Spleen (tissue), 11 donors: ENCODE results near the gene CFAP44. TPM values are rescaled to one million over a fixed set of nuclear protein-coding genes. Genes with fewer than 3 reads are reported as not detected.
"Not testable (repeated sequence)": the region's sequence is repeated elsewhere in the genome, so short reads cannot be mapped to it uniquely, and the experiment has no call there.

Experiments
- DNase-seq: peaks from one replicate; pipeline ENCODE4 v3.0.0-alpha.2; 2020
- H3K27ac ChIP-seq, 8 donors: fragments of 200-600 bp; sonication (generic) in 7 of 8; 1 replicate in 4 of 8; 2 replicates in 4 of 8; pipeline versions ENCODE4 v1.5.0 to v1.8.0; 2016 to 2021; ENCODE audit warnings: inconsistent platforms in 4 of 8, mild to moderate bottlenecking in 4 of 8, moderate library complexity in 1 of 8
- H3K27me3 ChIP-seq, 7 donors: fragments of 200-600 bp; sonication (generic) in 6 of 7; replicated peaks in 1 of 7; 1 replicate in 4 of 7; 2 replicates in 3 of 7; pipeline versions ENCODE4 v1.5.0 to v1.8.0; 2016 to 2021; ENCODE audit warnings: inconsistent platforms in 3 of 7, mild to moderate bottlenecking in 1 of 7
- H3K36me3 ChIP-seq, 6 donors: fragments of 200-600 bp; sonication (generic) in 5 of 6; 1 replicate in 4 of 6; 2 replicates in 2 of 6; pipeline versions ENCODE4 v1.5.0 to v1.8.0; 2016 to 2021; ENCODE audit warnings: inconsistent platforms in 2 of 6
- H3K4me1 ChIP-seq, 6 donors: fragments of 200-600 bp; sonication (generic) in 5 of 6; 1 replicate in 3 of 6; 2 replicates in 3 of 6; pipeline versions ENCODE4 v1.5.0 to v1.8.0; 2016 to 2021; ENCODE audit warnings: inconsistent platforms in 3 of 6
- H3K4me3 ChIP-seq, 8 donors: fragments of 200-600 bp; sonication (generic) in 7 of 8; 1 replicate in 4 of 8; 2 replicates in 4 of 8; pipeline versions ENCODE4 v1.5.0 to v1.8.0; 2016 to 2021; ENCODE audit warnings: inconsistent platforms in 4 of 8, mild to moderate bottlenecking in 4 of 8, moderate library complexity in 2 of 8
- H3K9me3 ChIP-seq, 8 donors: fragments of 200-600 bp; sonication (generic) in 7 of 8; 1 replicate in 4 of 8; 2 replicates in 4 of 8; pipeline versions ENCODE4 v1.5.0 to v1.8.0; 2016 to 2021; ENCODE audit warnings: inconsistent platforms in 4 of 8
- CTCF ChIP-seq, 11 experiments: fragments of 200-600 bp in 7 of 11; fragments of 450-650 bp in 4 of 11; sonication (generic) in 4 of 11; IDR thresholded peaks in 8 of 11; conservative IDR thresholded peaks in 3 of 11; 1 replicate in 7 of 11; 2 replicates in 4 of 11; pipeline versions ENCODE4 v1.4.0 to v1.8.0; 2016 to 2021; ENCODE audit warnings: antibody characterized with exemption in 11 of 11, inconsistent platforms in 4 of 11, mild to moderate bottlenecking in 1 of 11
- POLR2A ChIP-seq, 3 donors: fragments of 450-650 bp; IDR thresholded peaks; one replicate each; pipeline ENCODE4 v1.5.1; 2017; ENCODE audit warnings: antibody characterized with exemption in 3 of 3, mild to moderate bottlenecking in 1 of 3
- POLR2AphosphoS5 ChIP-seq, 3 donors: sonication (generic); formaldehyde crosslinking; IDR thresholded peaks; one replicate each; pipeline ENCODE4 v1.5.1; 2017; ENCODE audit warnings: antibody characterized with exemption in 3 of 3
- WGBS, 5 donors: extraction: QIAGEN DNeasy Blood & Tissue Kit in 3 of 5; methylation state at CpG; one replicate each; pipeline versions ENCODE4 v1.1.5 to v1.1.7; 2013 to 2018; 5-methylcytosine and 5-hydroxymethylcytosine counted together
- intact Hi-C: fragments of 100-400 bp; cut with DNase I; formaldehyde crosslinking; loops from one replicate; pipeline ENCODE4 v1.15.0; 2023; ENCODE audit warnings: low total_unique reads
- polyA plus RNA-seq, 3 donors: library from polyadenylated mRNA; stranded (reverse); fragments of 200-250 nt; gene quantifications; one replicate each; pipeline ENCODE4 v1.2.1, GENCODE V29; 2013
- total RNA-seq, 7 donors: library from RNA; depleted of rRNA in 3 of 7; stranded (reverse); fragments of >200 nt in 3 of 7; fragmentation: NEBNext Ultra II Directional in 4 of 7; extraction: Animal tissue kit (Norgen Biotek cat#: 25700) in 4 of 7; gene quantifications; one replicate each; pipeline versions ENCODE4 v1.1.0 to v1.2.1, GENCODE V29; 2016 to 2021
- donor health status: healthy with polysubstance abuse.
- donor health status: DM: no; HTN: no; CAD: no; lungs with moderate emphysema.
- donor health status: DM: no; HTN: no; CAD: no.
- donor health status: Bipolar disorder and iron deficiency.
- donor health status: healthy.
- donor health status: DM: no; HTN: no; CAD: no.
- donor health status: DM: yes; HTN: yes; CAD: no.

Gene CFAP44
- total and polyA plus RNA-seq, 10 donors, result 3.8 to 19.6 (median 7.9) TPM

- intact Hi-C loops, result no loop called here
- Histone ChIP-seq H3K27ac (no peak overlapping the region), H3K36me3 (peaks cover 0 to 94% (median 29%) of the 10 kb centered on the region in 6 donors), H3K27me3 (no peaks in the 10 kb centered on the region), H3K9me3 (no peaks in the 10 kb centered on the region), H3K4me3 (no peak overlapping the region), H3K4me1 (no peaks in the 10 kb centered on the region)
- no peak for TF ChIP-seq POLR2A (IDR thresholded peaks at IDR 0.05)
- TF ChIP-seq CTCF (IDR thresholded peaks at IDR 0.05 in 8 of 11, conservative IDR thresholded peaks at IDR 0.05 in 3 of 11), result no peak
- TF ChIP-seq POLR2AphosphoS5 (IDR thresholded peaks at IDR 0.05), result no peak
- no peak for DNase-seq
Observed at GRCh38 chr3:113461488-113461887, 20.2 kb upstream of the CFAP44 start.

- peaks cover 0 to 87% (median 21%) of the 10 kb centered on the region in 6 donors for H3K36me3 ChIP-seq
Observed at GRCh38 chr3:113458554-113458953, 17.3 kb upstream of the CFAP44 start.

GRCh38 chr3:113455446-113455845 lies 14.2 kb upstream of the CFAP44 start:
- DNase-seq, result no peak
- no peaks in the 10 kb centered on the region for H3K9me3 ChIP-seq
- H3K27ac ChIP-seq, result no peak overlapping the region
- H3K4me3 ChIP-seq, result no peak overlapping the region
- H3K36me3 ChIP-seq, result peaks cover 0 to 89% (median 25%) of the 10 kb centered on the region in 6 donors
- intact Hi-C loops, result no loop called here
- TF ChIP-seq CTCF (IDR thresholded peaks at IDR 0.05 in 8 of 11, conservative IDR thresholded peaks at IDR 0.05 in 3 of 11) (no peak), POLR2AphosphoS5 (IDR thresholded peaks at IDR 0.05) (no peak), POLR2A (IDR thresholded peaks at IDR 0.05) (no peak)
- H3K4me1 ChIP-seq, result no peaks in the 10 kb centered on the region
- H3K27me3 ChIP-seq, result no peaks in the 10 kb centered on the region

More at GRCh38 chr3:113458554-113458953, 17.3 kb upstream of the CFAP44 start:
- H3K27ac ChIP-seq, intact Hi-C loops, H3K4me1 ChIP-seq, H3K4me3 ChIP-seq, H3K9me3 ChIP-seq, DNase-seq, H3K27me3 ChIP-seq: not testable (repeated sequence)
- WGBS, 5 donors, result 97 to 100% (median 97%) methylated on average over 1 to 25 of the region's 27 CpGs

GRCh38 chr3:113454630-113455029 lies 13.3 kb upstream of the CFAP44 start:
- TF ChIP-seq CTCF (IDR thresholded peaks at IDR 0.05 in 8 of 11, conservative IDR thresholded peaks at IDR 0.05 in 3 of 11) (no peak), POLR2A (IDR thresholded peaks at IDR 0.05) (no peak), POLR2AphosphoS5 (IDR thresholded peaks at IDR 0.05) (no peak)
- intact Hi-C loops, result no loop called here
- no peaks in the 10 kb centered on the region for H3K27me3 ChIP-seq
- H3K9me3 ChIP-seq, result no peaks in the 10 kb centered on the region
- H3K4me1 ChIP-seq, result no peaks in the 10 kb centered on the region
- no peak overlapping the region for H3K27ac ChIP-seq
- 68 to 77% (median 71%) methylated on average over 3 of the region's 3 CpGs for WGBS, 5 donors
- no peak for DNase-seq
- H3K4me3 ChIP-seq, result no peak overlapping the region
- peaks cover 0 to 89% (median 21%) of the 10 kb centered on the region in 6 donors for H3K36me3 ChIP-seq

GRCh38 chr3:113454057-113454456 lies 12.8 kb upstream of the CFAP44 start:
- Histone ChIP-seq H3K9me3 (no peaks in the 10 kb centered on the region), H3K36me3 (peaks cover 0 to 89% (median 18%) of the 10 kb centered on the region in 6 donors), H3K4me1 (no peaks in the 10 kb centered on the region), H3K27ac (no peak overlapping the region), H3K27me3 (no peaks in the 10 kb centered on the region), H3K4me3 (no peak overlapping the region)
- DNase-seq, result no peak
- intact Hi-C loops, result no loop called here
- 81 to 89% (median 84%) methylated on average over 6 of the region's 6 CpGs for WGBS, 5 donors
- TF ChIP-seq POLR2AphosphoS5 (IDR thresholded peaks at IDR 0.05), result no peak
- TF ChIP-seq CTCF (IDR thresholded peaks at IDR 0.05 in 8 of 11, conservative IDR thresholded peaks at IDR 0.05 in 3 of 11), result no peak
- TF ChIP-seq POLR2A (IDR thresholded peaks at IDR 0.05), result no peak
